MM.1S (cell line): ENCODE measurements around the gene TTLL5.

Experiments
- DNase-seq: peaks from one replicate; pipeline ENCODE4 v3.0.0-alpha.2; 2015
- H2AFZ ChIP-seq: fragments of 300-600 bp; sonication (generic); 2 replicates; pipeline ENCODE4 v1.6.0; 2016; ENCODE audit warnings: antibody characterized with exemption, low read length
- H3F3A ChIP-seq: fragments of 300-600 bp; sonication (generic); 2 replicates; pipeline ENCODE4 v1.6.1; 2016; ENCODE audit warnings: mild to moderate bottlenecking, antibody characterized with exemption, low read length, moderate library complexity, mixed read lengths; ENCODE audit not compliant: insufficient read depth
- H3K27ac ChIP-seq: fragments of 300-600 bp; sonication (generic); 2 replicates; pipeline ENCODE4 v1.5.1; 2016; ENCODE audit warnings: mild to moderate bottlenecking, low read length
- H3K27me3 ChIP-seq: fragments of 300-600 bp; sonication (generic); replicated peaks from 2 replicates; pipeline ENCODE4 v1.6.0; 2016; ENCODE audit warnings: low read length; ENCODE audit not compliant: insufficient read depth
- H3K36me3 ChIP-seq: fragments of 300-600 bp; sonication (generic); replicated peaks from 2 replicates; pipeline ENCODE4 v1.6.1; 2016; ENCODE audit warnings: mild to moderate bottlenecking, low read length, mixed read lengths; ENCODE audit not compliant: insufficient read depth
- H3K4me1 ChIP-seq: fragments of 300-600 bp; sonication (generic); 2 replicates; pipeline ENCODE4 v1.6.1; 2016; ENCODE audit warnings: low read length, mixed read lengths
- H3K4me2 ChIP-seq: fragments of 300-600 bp; sonication (generic); 2 replicates; pipeline ENCODE4 v1.6.0; 2016; ENCODE audit warnings: low read depth, low read length
- H3K4me3 ChIP-seq: fragments of 300-600 bp; sonication (generic); 2 replicates; pipeline ENCODE4 v1.5.1; 2016; ENCODE audit warnings: low read length, mixed read lengths
- H3K79me2 ChIP-seq: fragments of 300-600 bp; sonication (generic); 2 replicates; pipeline ENCODE4 v1.6.1; 2016; ENCODE audit warnings: mixed run types, low read length, mixed read lengths
- H3K9ac ChIP-seq: fragments of 300-600 bp; sonication (generic); 2 replicates; pipeline ENCODE4 v1.6.1; 2016; ENCODE audit warnings: low read length, mixed read lengths
- H3K9me2 ChIP-seq: fragments of 300-600 bp; sonication (generic); replicated peaks from 2 replicates; pipeline ENCODE4 v1.6.1; 2016; ENCODE audit warnings: mild to moderate bottlenecking, low read length, mixed read lengths; ENCODE audit not compliant: insufficient read depth
- H3K9me3 ChIP-seq: fragments of 300-600 bp; sonication (generic); replicated peaks from 2 replicates; pipeline ENCODE4 v1.6.1; 2016; ENCODE audit warnings: mild to moderate bottlenecking, low read length, mixed read lengths; ENCODE audit not compliant: insufficient read depth
- H4K20me1 ChIP-seq: fragments of 300-600 bp; sonication (generic); 2 replicates; pipeline ENCODE4 v1.6.1; 2016; ENCODE audit warnings: mild to moderate bottlenecking, low read length, moderate library complexity, mixed read lengths; ENCODE audit not compliant: insufficient read depth
- EZH2 ChIP-seq: fragments of 300-600 bp; sonication (generic); optimal IDR thresholded peaks from 2 replicates; pipeline ENCODE3; 2017; ENCODE audit warnings: low read depth, mild to moderate bottlenecking, antibody characterized with exemption, low read length, mixed read lengths
- EZH2phosphoT487 ChIP-seq: fragments of 300-600 bp; sonication (generic); IDR thresholded peaks from 2 replicates; pipeline ENCODE4 v1.6.1; 2018; ENCODE audit warnings: antibody characterized with exemption, low read length
- TF ChIP-seq, protein P1 (sequence below): fragments of 300-600 bp; sonication (generic); IDR thresholded peaks from 2 replicates; pipeline ENCODE4 v1.5.1; 2016; ENCODE audit warnings: antibody characterized with exemption, low read length, mixed read lengths

TTLL5 gene

DNA sequence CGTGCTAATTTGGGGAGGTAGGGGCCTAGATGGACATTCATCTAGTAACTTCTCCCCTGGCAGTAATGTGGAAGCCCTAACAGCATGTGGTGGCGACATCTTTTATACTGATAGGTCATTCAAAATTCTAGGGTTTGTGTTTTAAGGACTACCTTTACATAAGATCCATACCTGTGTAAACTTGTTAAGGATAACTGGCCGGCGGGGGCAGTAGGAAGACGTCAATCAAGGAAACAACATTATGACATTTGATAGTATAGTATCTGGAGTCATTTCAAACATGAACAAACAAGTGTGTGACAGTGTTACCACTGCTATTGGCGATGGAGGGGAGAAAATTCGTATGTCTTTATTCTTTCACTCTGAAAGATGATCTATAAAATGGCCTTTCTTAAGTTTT, 120.0 kb downstream of the TTLL5 start:
- TF ChIP-seq, protein P1, sequence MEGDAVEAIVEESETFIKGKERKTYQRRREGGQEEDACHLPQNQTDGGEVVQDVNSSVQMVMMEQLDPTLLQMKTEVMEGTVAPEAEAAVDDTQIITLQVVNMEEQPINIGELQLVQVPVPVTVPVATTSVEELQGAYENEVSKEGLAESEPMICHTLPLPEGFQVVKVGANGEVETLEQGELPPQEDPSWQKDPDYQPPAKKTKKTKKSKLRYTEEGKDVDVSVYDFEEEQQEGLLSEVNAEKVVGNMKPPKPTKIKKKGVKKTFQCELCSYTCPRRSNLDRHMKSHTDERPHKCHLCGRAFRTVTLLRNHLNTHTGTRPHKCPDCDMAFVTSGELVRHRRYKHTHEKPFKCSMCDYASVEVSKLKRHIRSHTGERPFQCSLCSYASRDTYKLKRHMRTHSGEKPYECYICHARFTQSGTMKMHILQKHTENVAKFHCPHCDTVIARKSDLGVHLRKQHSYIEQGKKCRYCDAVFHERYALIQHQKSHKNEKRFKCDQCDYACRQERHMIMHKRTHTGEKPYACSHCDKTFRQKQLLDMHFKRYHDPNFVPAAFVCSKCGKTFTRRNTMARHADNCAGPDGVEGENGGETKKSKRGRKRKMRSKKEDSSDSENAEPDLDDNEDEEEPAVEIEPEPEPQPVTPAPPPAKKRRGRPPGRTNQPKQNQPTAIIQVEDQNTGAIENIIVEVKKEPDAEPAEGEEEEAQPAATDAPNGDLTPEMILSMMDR: no peak
- TF ChIP-seq EZH2 (no peak), EZH2phosphoT487 (no peak)
- Histone ChIP-seq H2AFZ (no peak overlapping the region), H3K27ac (no peak overlapping the region), H3K9me2 (no peaks in the 10 kb centered on the region), H3K4me3 (no peak overlapping the region), H4K20me1 (no peaks in the 10 kb centered on the region), H3K4me2 (no peak overlapping the region), H3K9ac (no peak overlapping the region), H3K79me2 (no peaks in the 10 kb centered on the region), H3K36me3 (no peaks in the 10 kb centered on the region), H3F3A (no peaks in the 10 kb centered on the region), H3K27me3 (no peaks in the 10 kb centered on the region), H3K4me1 (no peaks in the 10 kb centered on the region), H3K9me3 (no peaks in the 10 kb centered on the region)
- no peak for DNase-seq

DNA sequence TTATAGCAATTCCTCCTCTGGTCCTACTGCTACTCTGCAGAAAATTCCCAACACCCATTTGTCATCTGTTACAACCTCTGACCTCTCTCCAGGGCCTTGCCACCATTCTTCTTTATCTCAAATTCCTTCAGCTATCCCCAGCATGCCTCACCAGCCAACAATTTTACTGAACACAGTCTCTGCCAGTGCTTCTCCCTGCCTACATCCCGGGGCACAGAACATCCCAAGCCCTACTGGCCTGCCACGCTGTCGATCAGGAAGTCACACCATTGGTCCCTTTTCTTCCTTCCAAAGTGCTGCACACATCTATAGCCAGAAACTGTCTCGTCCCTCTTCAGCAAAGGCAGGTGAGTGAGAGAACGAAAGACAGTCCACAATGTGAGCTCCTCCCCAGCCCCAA, 122.1 kb downstream of the TTLL5 start:
- H3K27ac ChIP-seq: no peak overlapping the region
- DNase-seq: no peak
- H3K4me2 ChIP-seq: no peak overlapping the region
- no peaks in the 10 kb centered on the region for H4K20me1 ChIP-seq
- H3K4me1 ChIP-seq: no peaks in the 10 kb centered on the region
- H3K79me2 ChIP-seq: no peaks in the 10 kb centered on the region
- H3K9ac ChIP-seq: no peak overlapping the region
- TF ChIP-seq EZH2: no peak
- no peaks in the 10 kb centered on the region for H3K9me3 ChIP-seq
- H3K27me3 ChIP-seq: no peaks in the 10 kb centered on the region
- H3K9me2 ChIP-seq: no peaks in the 10 kb centered on the region
- H2AFZ ChIP-seq: no peak overlapping the region
- H3K36me3 ChIP-seq: no peaks in the 10 kb centered on the region
- no peak overlapping the region for H3K4me3 ChIP-seq
- no peaks in the 10 kb centered on the region for H3F3A ChIP-seq

DNA sequence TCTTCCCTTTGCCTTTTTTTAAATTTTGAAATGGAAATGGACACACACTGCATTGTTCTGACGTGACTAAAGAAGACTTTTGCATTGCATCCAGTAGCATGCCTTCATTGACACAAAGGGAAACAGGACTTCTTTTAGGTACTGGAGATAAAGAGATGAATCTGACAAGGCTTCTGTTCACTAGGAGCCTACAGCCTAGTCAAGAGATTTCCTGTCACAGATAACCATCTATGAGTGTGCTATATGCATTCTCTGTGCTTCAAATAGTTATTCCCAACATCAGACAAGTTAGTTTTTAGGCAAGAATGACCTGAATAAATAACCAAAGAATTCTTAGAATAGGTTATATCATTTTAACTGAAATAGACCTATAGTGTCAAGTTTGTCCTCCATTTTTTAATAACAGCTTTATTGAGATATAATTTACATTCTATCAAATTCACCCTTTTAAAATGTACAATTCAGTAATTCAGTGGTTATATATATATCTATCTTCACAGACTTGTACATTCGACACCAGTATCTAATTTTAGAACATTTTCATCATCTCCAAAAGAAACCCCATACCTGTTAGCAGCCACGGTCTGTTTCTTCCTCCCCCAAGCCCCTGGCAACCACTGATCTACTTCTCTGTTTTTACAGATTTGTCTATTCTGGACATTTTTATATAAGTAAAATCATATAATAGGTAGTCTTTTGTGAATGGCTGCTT, 122.7 kb downstream of the TTLL5 start:
- no peaks in the 10 kb centered on the region for H3K4me1 ChIP-seq
- H3K27me3 ChIP-seq: no peaks in the 10 kb centered on the region
- no peaks in the 10 kb centered on the region for H3K36me3 ChIP-seq
- no peaks in the 10 kb centered on the region for H4K20me1 ChIP-seq
- H3K4me2 ChIP-seq: no peak overlapping the region
- no peak for DNase-seq
- no peaks in the 10 kb centered on the region for H3K9me3 ChIP-seq
- H3K9ac ChIP-seq: no peak overlapping the region
- no peaks in the 10 kb centered on the region for H3K9me2 ChIP-seq
- TF ChIP-seq EZH2: no peak
- TF ChIP-seq, protein P1: no peak
- TF ChIP-seq EZH2phosphoT487: no peak
- no peak overlapping the region for H3K27ac ChIP-seq
- H3K4me3 ChIP-seq: no peak overlapping the region
- no peak overlapping the region for H2AFZ ChIP-seq
- no peaks in the 10 kb centered on the region for H3K79me2 ChIP-seq
- H3F3A ChIP-seq: no peaks in the 10 kb centered on the region

DNA sequence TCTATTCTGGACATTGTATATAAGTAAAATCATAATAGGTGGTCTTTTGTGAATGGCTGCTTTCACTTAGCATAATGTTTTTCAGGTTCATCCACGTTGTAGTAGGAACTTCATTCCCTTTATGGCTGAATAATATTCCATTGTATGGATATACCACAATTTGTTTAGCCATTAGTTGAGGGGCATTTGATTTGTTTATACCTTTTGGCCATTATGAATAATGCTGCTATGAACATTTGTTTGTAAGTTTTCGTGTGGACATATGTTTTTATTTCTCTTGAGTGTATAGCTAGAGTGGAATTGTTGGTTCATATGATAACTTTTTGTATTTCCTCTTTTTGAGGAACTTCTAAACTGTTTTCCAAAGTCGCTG, 123.3 kb downstream of the TTLL5 start:
- Histone ChIP-seq H4K20me1 (no peaks in the 10 kb centered on the region), H3K36me3 (no peaks in the 10 kb centered on the region)
- no peak for TF ChIP-seq EZH2phosphoT487

More for the DNA sequence above, 123.3 kb downstream of the TTLL5 start:
- Histone ChIP-seq H3K9me3 (no peaks in the 10 kb centered on the region), H3K4me2 (no peak overlapping the region), H3K4me1 (no peaks in the 10 kb centered on the region), H3K27ac (no peak overlapping the region), H3F3A (no peaks in the 10 kb centered on the region), H3K9ac (no peak overlapping the region), H3K4me3 (no peak overlapping the region), H2AFZ (no peak overlapping the region), H3K9me2 (no peaks in the 10 kb centered on the region), H3K27me3 (no peaks in the 10 kb centered on the region), H3K79me2 (no peaks in the 10 kb centered on the region)
- DNase-seq: no peak
